OCI-LY7 (cell line): Measurements from ENCODE around the gene DYNC2H1.

Experiments
- EZH2phosphoT487 ChIP-seq: fragments of 200-600 bp; sonication (generic); IDR thresholded peaks from 2 replicates; pipeline ENCODE4 v1.6.1; 2018; ENCODE audit warnings: low read depth, borderline replicate concordance, mild to moderate bottlenecking, mixed run types, antibody characterized with exemption, low read length, moderate library complexity, mixed read lengths
- TF ChIP-seq, protein P1 (sequence below): fragments of 200-600 bp; sonication (generic); conservative IDR thresholded peaks from 2 replicates; pipeline ENCODE4 v1.5.1; 2014; ENCODE audit warnings: mild to moderate bottlenecking, antibody characterized with exemption, low read length, moderate library complexity, mixed read lengths

DNA sequence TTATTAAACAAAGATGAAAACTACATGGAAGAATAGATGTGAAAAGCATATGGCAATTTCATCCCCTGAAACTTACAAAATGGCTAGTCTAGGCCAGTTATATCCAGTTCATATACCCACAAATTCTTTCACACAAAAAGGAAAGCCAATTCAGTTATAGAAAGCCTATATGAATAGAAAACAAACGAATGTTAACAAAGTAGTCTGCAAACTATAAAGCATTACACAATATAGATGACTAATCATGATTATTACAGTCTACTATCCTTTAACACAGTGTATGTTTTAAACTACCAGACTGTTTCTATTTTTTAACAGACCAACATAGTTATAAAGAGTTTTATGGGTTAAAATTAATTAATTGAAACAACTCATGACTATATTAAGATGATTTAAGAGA, 29.4 kb upstream of the DYNC2H1 start:
- TF ChIP-seq, protein P1, sequence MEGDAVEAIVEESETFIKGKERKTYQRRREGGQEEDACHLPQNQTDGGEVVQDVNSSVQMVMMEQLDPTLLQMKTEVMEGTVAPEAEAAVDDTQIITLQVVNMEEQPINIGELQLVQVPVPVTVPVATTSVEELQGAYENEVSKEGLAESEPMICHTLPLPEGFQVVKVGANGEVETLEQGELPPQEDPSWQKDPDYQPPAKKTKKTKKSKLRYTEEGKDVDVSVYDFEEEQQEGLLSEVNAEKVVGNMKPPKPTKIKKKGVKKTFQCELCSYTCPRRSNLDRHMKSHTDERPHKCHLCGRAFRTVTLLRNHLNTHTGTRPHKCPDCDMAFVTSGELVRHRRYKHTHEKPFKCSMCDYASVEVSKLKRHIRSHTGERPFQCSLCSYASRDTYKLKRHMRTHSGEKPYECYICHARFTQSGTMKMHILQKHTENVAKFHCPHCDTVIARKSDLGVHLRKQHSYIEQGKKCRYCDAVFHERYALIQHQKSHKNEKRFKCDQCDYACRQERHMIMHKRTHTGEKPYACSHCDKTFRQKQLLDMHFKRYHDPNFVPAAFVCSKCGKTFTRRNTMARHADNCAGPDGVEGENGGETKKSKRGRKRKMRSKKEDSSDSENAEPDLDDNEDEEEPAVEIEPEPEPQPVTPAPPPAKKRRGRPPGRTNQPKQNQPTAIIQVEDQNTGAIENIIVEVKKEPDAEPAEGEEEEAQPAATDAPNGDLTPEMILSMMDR: no peak
- TF ChIP-seq EZH2phosphoT487: no peak
